PFSK-1 (cell line): ENCODE results near the gene DKK3.

ENCODE experiments used
- REST ChIP-seq, 2 experiments: IDR thresholded peaks; 2 replicates each; pipeline versions ENCODE4 v1.6.1 to v1.8.0; 2011 to 2012; ENCODE audit warnings: low read depth in 2 of 2, low read length in 2 of 2, control low read depth in 1 of 2, inconsistent platforms in 1 of 2, mild to moderate bottlenecking in 1 of 2, moderate library complexity in 1 of 2; ENCODE audit not compliant: insufficient read depth in 1 of 2
- TAF1 ChIP-seq: IDR thresholded peaks from 2 replicates; pipeline ENCODE4 v1.6.1; 2012; ENCODE audit warnings: low read length, control low read depth, borderline replicate concordance; ENCODE audit not compliant: insufficient read depth

GRCh38 chr11:11963067-11963466 lies 45.4 kb downstream of the DKK3 start:
- no peak for TF ChIP-seq REST (IDR thresholded peaks at IDR 0.05; ENCODE audit: insufficient read depth in 1 of 2, low read depth in 2 of 2, low read length in 2 of 2)
- no peak for TF ChIP-seq TAF1
